HEK293 (cell line): ENCODE results near the gene MVB12B.

ENCODE experiments used
- CTCF ChIA-PET: fragments of 350-600 bp; formaldehyde crosslinking; extraction: SDS; loops from one replicate; lab custom pipeline; 2021; ENCODE audit warnings: antibody characterized with exemption; lab: Yijun Ruan, JAX
- POLR2A ChIA-PET: fragments of 300-600 bp; formaldehyde crosslinking; extraction: SDS; loops from one replicate; lab custom pipeline; 2020; ENCODE audit warnings: antibody characterized with exemption, inconsistent platforms; lab: Yijun Ruan, JAX
- H3K27ac ChIP-seq: fragments of 200-500 bp; sonication (Bioruptor generic); 2 replicates; pipeline ENCODE4 v1.5.1; 2014; ENCODE audit warnings: low read depth, low read length, control low read depth, inconsistent platforms; ENCODE audit errors: extremely low read depth
- H3K36me3 ChIP-seq, 2 experiments: fragments of 200-500 bp in 1 of 2; sonication (Bioruptor generic) in 1 of 2; 1 replicate in 1 of 2; 2 replicates in 1 of 2; pipeline ENCODE4 v1.5.1; 2014 to 2017; ENCODE audit warnings: inconsistent platforms in 2 of 2, low read length in 2 of 2; ENCODE audit not compliant: control insufficient read depth in 2 of 2, insufficient read depth in 1 of 2
- H3K4me1 ChIP-seq: fragments of 200-500 bp; sonication (Bioruptor generic); 2 replicates; pipeline ENCODE4 v1.5.1; 2014; ENCODE audit warnings: mild to moderate bottlenecking, low read length, inconsistent platforms; ENCODE audit not compliant: control insufficient read depth, insufficient read depth
- H3K4me3 ChIP-seq: 2 replicates; pipeline ENCODE4 v1.5.1; 2011; ENCODE audit warnings: low read depth, mild to moderate bottlenecking, control low read depth, low read length, moderate library complexity
- H3K9me3 ChIP-seq: fragments of 200-500 bp; sonication (Bioruptor generic); 2 replicates; pipeline ENCODE4 v1.5.1; 2014; ENCODE audit warnings: low read depth, low read length, inconsistent platforms; ENCODE audit not compliant: control insufficient read depth, insufficient read depth
- BCL11A ChIP-seq: fragments of 450-650 bp; formaldehyde crosslinking; IDR thresholded peaks from 2 replicates; pipeline ENCODE4 v1.5.1; 2016; ENCODE audit warnings: low read depth, missing biosample characterization, missing genetic modification characterization
- GFI1B ChIP-seq: fragments of 450-650 bp; formaldehyde crosslinking; IDR thresholded peaks from 2 replicates; pipeline ENCODE4 v1.5.1; 2016; ENCODE audit warnings: missing biosample characterization, missing genetic modification characterization
- GLI2 ChIP-seq: fragments of 450-650 bp; formaldehyde crosslinking; IDR thresholded peaks from 2 replicates; pipeline ENCODE4; 2017; ENCODE audit warnings: missing biosample characterization, missing genetic modification characterization, low read depth, borderline replicate concordance
- SCRT2 ChIP-seq: fragments of 450-650 bp; formaldehyde crosslinking; IDR thresholded peaks from 2 replicates; pipeline ENCODE4 v1.5.1; 2016; ENCODE audit warnings: missing biosample characterization, missing genetic modification characterization
- SP2 ChIP-seq: fragments of 450-650 bp; formaldehyde crosslinking; IDR thresholded peaks from 2 replicates; pipeline ENCODE4 v1.5.1; 2016; ENCODE audit warnings: missing biosample characterization, missing genetic modification characterization
- TSHZ1 ChIP-seq: fragments of 450-650 bp; formaldehyde crosslinking; IDR thresholded peaks from 2 replicates; pipeline ENCODE4 v1.5.1; 2016; ENCODE audit warnings: missing biosample characterization, missing genetic modification characterization, borderline replicate concordance
- ZBTB10 ChIP-seq: fragments of 450-650 bp; formaldehyde crosslinking; IDR thresholded peaks from 2 replicates; pipeline ENCODE4 v1.5.1; 2016; ENCODE audit warnings: missing biosample characterization, missing genetic modification characterization
- ZBTB48 ChIP-seq: fragments of 450-650 bp; formaldehyde crosslinking; IDR thresholded peaks from 2 replicates; pipeline ENCODE4 v1.5.1; 2016; ENCODE audit warnings: missing biosample characterization, missing genetic modification characterization
- ZFP69B ChIP-seq: fragments of 450-650 bp; formaldehyde crosslinking; IDR thresholded peaks from 2 replicates; pipeline ENCODE4 v1.5.1; 2016; ENCODE audit warnings: missing biosample characterization, missing genetic modification characterization
- ZNF133 ChIP-seq: fragments of 450-650 bp; formaldehyde crosslinking; IDR thresholded peaks from 2 replicates; pipeline ENCODE4 v1.5.1; 2016; ENCODE audit warnings: missing biosample characterization, missing genetic modification characterization
- ZNF146 ChIP-seq: fragments of 450-650 bp; formaldehyde crosslinking; IDR thresholded peaks from 2 replicates; pipeline ENCODE4 v1.5.1; 2016; ENCODE audit warnings: missing biosample characterization, missing genetic modification characterization
- ZNF214 ChIP-seq: fragments of 450-650 bp; formaldehyde crosslinking; IDR thresholded peaks from 2 replicates; pipeline ENCODE4 v1.5.1; 2017; ENCODE audit warnings: missing biosample characterization, mild to moderate bottlenecking, missing genetic modification characterization, borderline replicate concordance
- ZNF280D ChIP-seq: fragments of 450-650 bp; formaldehyde crosslinking; IDR thresholded peaks from 2 replicates; pipeline ENCODE4 v1.5.1; 2016; ENCODE audit warnings: missing biosample characterization, missing genetic modification characterization
- ZNF529 ChIP-seq: fragments of 450-650 bp; formaldehyde crosslinking; IDR thresholded peaks from 2 replicates; pipeline ENCODE4 v1.5.1; 2017; ENCODE audit warnings: missing genetic modification characterization, missing biosample characterization; ENCODE audit not compliant: insufficient replicate concordance
- ZNF558 ChIP-seq: fragments of 450-650 bp; formaldehyde crosslinking; IDR thresholded peaks from 2 replicates; pipeline ENCODE4 v1.5.1; 2016; ENCODE audit warnings: missing biosample characterization, missing genetic modification characterization
- ZNF585B ChIP-seq: fragments of 450-650 bp; formaldehyde crosslinking; IDR thresholded peaks from 2 replicates; pipeline ENCODE4 v1.5.1; 2016; ENCODE audit warnings: missing biosample characterization, missing genetic modification characterization
- ZNF843 ChIP-seq: fragments of 450-650 bp; formaldehyde crosslinking; IDR thresholded peaks from 2 replicates; pipeline ENCODE4 v1.5.1; 2016; ENCODE audit warnings: missing biosample characterization, missing genetic modification characterization

Gene MVB12B

DNA sequence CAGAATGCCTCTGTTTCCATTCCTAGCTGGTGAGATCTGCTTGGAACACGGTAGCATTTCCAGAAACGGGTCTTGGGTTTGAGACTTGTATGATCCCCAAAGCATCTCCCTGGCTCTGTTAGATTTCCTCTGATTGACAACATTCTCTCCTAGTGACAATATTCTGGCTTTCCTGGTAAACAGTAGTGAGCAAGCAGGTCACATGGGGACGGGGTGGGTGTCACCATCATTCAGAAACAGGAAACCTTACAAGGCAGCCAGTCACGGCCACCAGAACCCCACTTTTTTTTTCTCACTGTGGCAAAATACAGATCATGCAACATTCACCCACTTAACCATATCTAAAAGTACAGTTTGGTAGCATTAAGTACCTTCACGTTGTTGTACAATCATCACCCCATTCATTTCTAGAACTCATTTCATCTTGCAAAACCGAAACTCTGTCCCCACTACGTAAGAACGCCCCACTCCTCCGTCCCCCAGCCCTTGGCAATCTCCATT lies 197.0 kb downstream of the MVB12B start (continued):
- TF ChIP-seq SCRT2 (tag by site-specific recombination), result no peak
- no peak for TF ChIP-seq ZNF585B (tag by site-specific recombination)

GRCh38 chr9:126524353-126525077 lies 197.9 kb downstream of the MVB12B start:
- CTCF ChIA-PET, result interaction anchor here (0.7 to 2.5 kb wide), 6 partner anchors 10 to 257 kb away, joined by 3 to 12 read pairs (median 4); no protein-coding TSS in a partner anchor
- no peak overlapping the region for H3K4me3 ChIP-seq
- POLR2A ChIA-PET, result no interaction called here
- no peaks in the 10 kb centered on the region for H3K36me3 ChIP-seq
- no peaks in the 10 kb centered on the region for H3K9me3 ChIP-seq
- no peak for TF ChIP-seq ZBTB10 (tag by site-specific recombination)
- no peak for TF ChIP-seq ZNF558 (tag by site-specific recombination)
- no peak for TF ChIP-seq ZNF214
- TF ChIP-seq ZNF280D (tag by site-specific recombination), result no peak
- no peak for TF ChIP-seq ZNF843
- H3K4me1 ChIP-seq, result no peaks in the 10 kb centered on the region
- H3K27ac ChIP-seq, result no peak overlapping the region

DNA sequence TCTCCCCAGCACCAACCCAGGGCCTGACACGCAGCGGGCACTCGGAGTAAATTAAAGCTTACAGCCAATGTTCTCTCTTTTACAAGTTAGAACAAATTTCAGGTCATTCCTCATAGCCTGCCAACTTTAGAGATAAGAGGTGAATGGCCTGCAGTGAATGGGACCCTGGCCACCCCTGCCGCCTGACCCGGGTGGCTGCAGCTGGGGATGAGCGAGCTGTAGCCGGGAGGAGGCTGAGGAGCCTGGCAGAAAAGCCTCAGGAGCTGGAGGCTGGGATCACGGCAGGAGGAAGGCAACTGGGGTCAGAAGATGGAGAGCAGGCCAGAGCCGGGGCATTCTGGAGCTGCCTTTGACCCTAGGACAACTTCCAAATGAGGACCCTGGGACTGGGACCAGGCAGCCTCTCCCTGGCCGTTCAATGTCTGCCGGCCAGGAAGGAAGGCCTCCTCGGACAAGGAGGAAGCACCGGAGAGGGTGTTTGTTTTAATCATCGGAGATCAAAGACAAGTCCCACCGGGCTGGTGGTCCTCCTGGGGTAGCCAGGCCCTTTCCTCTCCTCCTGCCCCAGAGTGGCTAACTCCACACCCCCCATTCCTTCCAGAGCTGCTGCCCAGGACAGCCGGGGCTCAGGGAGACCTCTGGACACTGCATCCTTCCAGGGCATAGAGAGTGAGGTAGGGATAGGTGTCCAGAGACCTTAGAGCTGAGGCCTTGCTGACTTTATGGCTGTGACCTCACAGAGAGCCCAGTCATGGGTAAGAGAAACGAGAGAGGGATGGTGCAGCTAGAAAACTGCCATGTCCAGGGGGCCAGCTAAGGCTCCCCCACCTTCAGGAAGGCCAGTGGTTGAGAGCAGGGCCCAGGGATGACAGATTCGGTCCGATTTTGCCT lies 199.8 kb downstream of the MVB12B start:
- H3K9me3 ChIP-seq, result no peaks in the 10 kb centered on the region
- H3K4me3 ChIP-seq, result no peak overlapping the region
- no peaks in the 10 kb centered on the region for H3K36me3 ChIP-seq
- CTCF ChIA-PET, result interaction anchor here (0.5 to 1.6 kb wide), 5 partner anchors 12 to 1417 kb away, joined by 3 to 4 read pairs (median 3); no protein-coding TSS in a partner anchor
- no peak overlapping the region for H3K27ac ChIP-seq
- TF ChIP-seq SP2 (tag by site-specific recombination) (no peak), ZBTB10 (tag by site-specific recombination) (no peak), GFI1B (tag by site-specific recombination) (no peak), ZNF133 (tag by site-specific recombination) (no peak), BCL11A (tag by site-specific recombination) (no peak), ZNF529 (no peak), ZBTB48 (tag by site-specific recombination) (no peak), TSHZ1 (no peak), ZFP69B (tag by site-specific recombination) (no peak), ZNF146 (tag by site-specific recombination) (no peak), GLI2 (tag by site-specific recombination) (no peak)
- TF ChIP-seq, all 188 proteins: peak for 0
- H3K4me1 ChIP-seq, result no peaks in the 10 kb centered on the region
- POLR2A ChIA-PET, result no interaction called here
